SU-DHL-6 (cell line): ENCODE measurements around the gene ZZZ3.

ENCODE experiments used
- H2AFZ ChIP-seq: fragments of 200-600 bp; sonication (generic); 2 replicates; pipeline ENCODE4 v1.6.1; 2014; ENCODE audit warnings: low read depth, mild to moderate bottlenecking, moderate library complexity, mixed read lengths, antibody characterized with exemption, low read length; ENCODE audit not compliant: severe bottlenecking
- H3F3A ChIP-seq: fragments of 200-600 bp; shearing (Covaris generic); 2 replicates; pipeline ENCODE4 v1.6.0; 2016; ENCODE audit warnings: antibody characterized with exemption, mild to moderate bottlenecking; ENCODE audit not compliant: insufficient read depth
- H3K27ac ChIP-seq: fragments of 200-600 bp; sonication (generic); 2 replicates; pipeline ENCODE4 v1.5.1; 2016; ENCODE audit warnings: low read depth, mild to moderate bottlenecking, low read length, moderate library complexity, mixed read lengths
- H3K27me3 ChIP-seq: fragments of 200-600 bp; sonication (generic), shearing (Covaris generic); 2 replicates; pipeline ENCODE4 v1.6.0; 2014; ENCODE audit warnings: mild to moderate bottlenecking, low read length
- H3K36me3 ChIP-seq: fragments of 200-600 bp; sonication (generic); 2 replicates; pipeline ENCODE4 v1.6.1; 2014; ENCODE audit warnings: mild to moderate bottlenecking, low read length, mixed read lengths
- H3K4me2 ChIP-seq: fragments of 300-600, 200-600 bp; shearing (Covaris generic), sonication (generic); 2 replicates; pipeline ENCODE4 v1.6.0; 2014; ENCODE audit warnings: low read length, low read depth, mild to moderate bottlenecking; ENCODE audit not compliant: poor library complexity, severe bottlenecking
- H3K4me3 ChIP-seq: fragments of 200-600 bp; sonication (generic); 2 replicates; pipeline ENCODE4 v1.5.1; 2014; ENCODE audit warnings: antibody characterized with exemption, low read length, mild to moderate bottlenecking, mixed read lengths; ENCODE audit not compliant: insufficient read depth, poor library complexity, severe bottlenecking
- H3K79me2 ChIP-seq: fragments of 200-600 bp; sonication (generic); 2 replicates; pipeline ENCODE4 v1.6.1; 2014; ENCODE audit warnings: mild to moderate bottlenecking, low read length, moderate library complexity; ENCODE audit not compliant: insufficient read depth
- H3K9ac ChIP-seq: fragments of 200-600 bp; sonication (generic); 2 replicates; pipeline ENCODE4 v1.7.0; 2014; ENCODE audit warnings: mild to moderate bottlenecking, low read length
- H3K9me2 ChIP-seq: fragments of 200-600 bp; sonication (generic); replicated peaks from 2 replicates; pipeline ENCODE4 v1.6.1; 2014; ENCODE audit warnings: low read length; ENCODE audit not compliant: insufficient read depth
- H3K9me3 ChIP-seq: fragments of 200-600 bp; sonication (generic); 2 replicates; pipeline ENCODE4 v1.6.1; 2014; ENCODE audit warnings: low read length, mixed read lengths; ENCODE audit not compliant: insufficient read depth
- H4K20me1 ChIP-seq: fragments of 200-600 bp; sonication (generic); 2 replicates; pipeline ENCODE4 v1.6.1; 2014; ENCODE audit warnings: low read depth, mild to moderate bottlenecking, antibody characterized with exemption, low read length, moderate library complexity, mixed read lengths
- EZH2phosphoT487 ChIP-seq: fragments of 200-600 bp; sonication (generic), shearing (Covaris generic); conservative IDR thresholded peaks from 2 replicates; pipeline ENCODE4 v1.6.1; 2018; ENCODE audit warnings: mild to moderate bottlenecking, antibody characterized with exemption, low read length, moderate library complexity, mixed read lengths
- TF ChIP-seq, protein P1 (sequence below): fragments of 200-600 bp; sonication (generic); IDR thresholded peaks from one replicate; pipeline ENCODE4 v1.5.1; 2017; ENCODE audit warnings: antibody characterized with exemption, mild to moderate bottlenecking, low read length, moderate library complexity; ENCODE audit not compliant: insufficient read depth, poor library complexity, severe bottlenecking

The ZZZ3 gene

DNA sequence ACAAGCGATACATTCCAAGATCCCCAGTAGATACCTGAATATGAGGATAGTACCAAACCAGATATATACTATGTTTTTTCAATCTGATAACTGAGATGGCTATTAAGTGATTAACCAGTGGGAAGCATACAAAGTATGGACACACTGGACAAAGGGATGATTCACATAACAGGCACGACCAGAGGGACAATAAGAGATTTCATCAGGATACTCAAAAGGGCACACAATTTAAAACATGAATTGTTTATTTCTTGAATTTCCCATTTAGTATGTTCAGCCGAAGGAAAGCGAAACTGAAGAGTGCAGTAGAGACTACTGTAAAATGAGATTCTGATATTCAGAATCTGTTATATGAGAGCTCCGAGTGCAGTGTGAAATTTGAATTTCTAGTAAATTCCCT is 10.6 kb downstream of the ZZZ3 start:
- H3K9me3 ChIP-seq: no peaks in the 10 kb centered on the region
- H3F3A ChIP-seq: peaks cover 12% of the 10 kb centered on the region; the same call in 1 of the 2 replicates
- H3K27ac ChIP-seq: no peak overlapping the region
- peak overlapping the region; percentile 21 for H3K4me2 ChIP-seq
- no peak overlapping the region for H2AFZ ChIP-seq
- H3K4me3 ChIP-seq: no peak overlapping the region
- H3K79me2 ChIP-seq: peaks cover 100% of the 10 kb centered on the region
- no peaks in the 10 kb centered on the region for H3K27me3 ChIP-seq
- H4K20me1 ChIP-seq: peaks cover 31% of the 10 kb centered on the region
- H3K9ac ChIP-seq: no peak overlapping the region
- H3K9me2 ChIP-seq: no peaks in the 10 kb centered on the region
- peaks cover 4% of the 10 kb centered on the region; the same call in 1 of the 2 replicates for H3K36me3 ChIP-seq
- TF ChIP-seq, protein P1, sequence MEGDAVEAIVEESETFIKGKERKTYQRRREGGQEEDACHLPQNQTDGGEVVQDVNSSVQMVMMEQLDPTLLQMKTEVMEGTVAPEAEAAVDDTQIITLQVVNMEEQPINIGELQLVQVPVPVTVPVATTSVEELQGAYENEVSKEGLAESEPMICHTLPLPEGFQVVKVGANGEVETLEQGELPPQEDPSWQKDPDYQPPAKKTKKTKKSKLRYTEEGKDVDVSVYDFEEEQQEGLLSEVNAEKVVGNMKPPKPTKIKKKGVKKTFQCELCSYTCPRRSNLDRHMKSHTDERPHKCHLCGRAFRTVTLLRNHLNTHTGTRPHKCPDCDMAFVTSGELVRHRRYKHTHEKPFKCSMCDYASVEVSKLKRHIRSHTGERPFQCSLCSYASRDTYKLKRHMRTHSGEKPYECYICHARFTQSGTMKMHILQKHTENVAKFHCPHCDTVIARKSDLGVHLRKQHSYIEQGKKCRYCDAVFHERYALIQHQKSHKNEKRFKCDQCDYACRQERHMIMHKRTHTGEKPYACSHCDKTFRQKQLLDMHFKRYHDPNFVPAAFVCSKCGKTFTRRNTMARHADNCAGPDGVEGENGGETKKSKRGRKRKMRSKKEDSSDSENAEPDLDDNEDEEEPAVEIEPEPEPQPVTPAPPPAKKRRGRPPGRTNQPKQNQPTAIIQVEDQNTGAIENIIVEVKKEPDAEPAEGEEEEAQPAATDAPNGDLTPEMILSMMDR: no peak
- no peak for TF ChIP-seq EZH2phosphoT487

GRCh38 chr1:77670330-77670729 is 12.1 kb downstream of the ZZZ3 start:
- Histone ChIP-seq H3F3A (peaks cover 12% of the 10 kb centered on the region; the same call in 1 of the 2 replicates), H3K9me3 (no peaks in the 10 kb centered on the region), H3K27me3 (no peaks in the 10 kb centered on the region), H3K9ac (no peak overlapping the region), H4K20me1 (peaks cover 24% of the 10 kb centered on the region), H3K36me3 (no peaks in the 10 kb centered on the region), H3K79me2 (peaks cover 100% of the 10 kb centered on the region), H3K4me3 (no peak overlapping the region), H2AFZ (no peak overlapping the region), H3K9me2 (no peaks in the 10 kb centered on the region), H3K4me2 (no peak overlapping the region), H3K27ac (no peak overlapping the region)
- TF ChIP-seq, protein P1: no peak
- no peak for TF ChIP-seq EZH2phosphoT487

- H3K27ac ChIP-seq: no peak overlapping the region
- peaks cover 33% of the 10 kb centered on the region for H4K20me1 ChIP-seq
- H3K36me3 ChIP-seq: no peaks in the 10 kb centered on the region
- peaks cover 12% of the 10 kb centered on the region; the same call in 1 of the 2 replicates for H3F3A ChIP-seq
- H3K9me3 ChIP-seq: no peaks in the 10 kb centered on the region
- no peaks in the 10 kb centered on the region for H3K27me3 ChIP-seq
- no peak overlapping the region for H3K4me3 ChIP-seq
- H3K9me2 ChIP-seq: no peaks in the 10 kb centered on the region
- no peak for TF ChIP-seq EZH2phosphoT487
- TF ChIP-seq, protein P1: no peak
- no peak overlapping the region for H3K4me2 ChIP-seq
- peaks cover 100% of the 10 kb centered on the region for H3K79me2 ChIP-seq
- H3K9ac ChIP-seq: no peak overlapping the region
- H2AFZ ChIP-seq: no peak overlapping the region
Observed at GRCh38 chr1:77668924-77669449, 13.5 kb downstream of the ZZZ3 start.
